Esophagus muscularis mucosa (tissue), 3 donors: Measurements from ENCODE around the gene AIG1.

Source experiments
- CTCF ChIP-seq, 3 experiments: fragments of 200-600 bp in 2 of 3; fragments of 450-650 bp in 1 of 3; sonication (generic) in 2 of 3; IDR thresholded peaks; one replicate each; pipeline ENCODE4 v1.5.1; 2017 to 2019; ENCODE audit warnings: antibody characterized with exemption in 3 of 3, mild to moderate bottlenecking in 2 of 3, moderate library complexity in 1 of 3
- POLR2A ChIP-seq: fragments of 450-650 bp; IDR thresholded peaks from one replicate; pipeline ENCODE4 v1.6.1; 2017; ENCODE audit warnings: antibody characterized with exemption, moderate library complexity, mild to moderate bottlenecking, low read depth

GRCh38 chr6:143357152-143357551, 296.5 kb downstream of the AIG1 start:
- TF ChIP-seq CTCF (IDR thresholded peaks at IDR 0.05) (no peak), POLR2A (no peak)
